H1 (cell line): ENCODE data around the gene CHST12. TPM values are rescaled to one million over a fixed set of nuclear protein-coding genes. Genes with fewer than 3 reads are reported as not detected.

Experiments used
- CTCF ChIA-PET: fragments of 300-600 bp; sonication (Branson Sonifier 250); formaldehyde crosslinking; loops from one replicate; lab custom pipeline; 2021; ENCODE audit not compliant: partially characterized antibody; lab: Charles Lee
- POLR2A ChIA-PET: fragments of 300-600 bp; sonication (Branson Sonifier 250); formaldehyde crosslinking; loops from one replicate; lab custom pipeline; 2021; ENCODE audit warnings: inconsistent platforms; ENCODE audit not compliant: partially characterized antibody; lab: Charles Lee
- DNase-seq, 2 experiments: peaks; one replicate each; pipeline versions ENCODE4 v3.0.0 to v3.0.0-alpha.2; 2010 to 2022; ENCODE audit warnings: low spot score in 2 of 2, low read depth in 1 of 2, mixed read lengths in 1 of 2
- FAIRE-seq: peaks from 2 replicates; lab custom pipeline; 2011; peaks lifted over from hg19 to GRCh38; lab: Jason Lieb, UNC
- H2AFZ ChIP-seq: 2 replicates; pipeline ENCODE4 v1.8.1; 2012; ENCODE audit warnings: low read length, inconsistent platforms
- H2AK5ac ChIP-seq: 2 replicates; pipeline ENCODE4 v1.6.1; 2013; ENCODE audit warnings: low read depth, low read length
- H2BK120ac ChIP-seq: replicated peaks from 2 replicates; pipeline ENCODE3; 2013; ENCODE audit warnings: low read depth, low read length, inconsistent platforms
- H2BK12ac ChIP-seq: 2 replicates; pipeline ENCODE4 v1.6.1; 2013; ENCODE audit warnings: low read depth, low read length
- H2BK15ac ChIP-seq: 2 replicates; pipeline ENCODE4 v1.6.1; 2013; ENCODE audit warnings: low read length
- H2BK20ac ChIP-seq: 2 replicates; pipeline ENCODE4 v1.6.1; 2013; ENCODE audit warnings: low read length
- H2BK5ac ChIP-seq: 2 replicates; pipeline ENCODE4 v1.6.1; 2013; ENCODE audit warnings: low read depth, low read length
- H3K14ac ChIP-seq: 2 replicates; pipeline ENCODE4 v1.6.1; 2013; ENCODE audit warnings: inconsistent platforms; ENCODE audit not compliant: insufficient read length
- H3K18ac ChIP-seq: 2 replicates; pipeline ENCODE4 v1.6.1; 2013; ENCODE audit warnings: low read length; ENCODE audit errors: extremely low read depth
- H3K23ac ChIP-seq: 2 replicates; pipeline ENCODE4 v1.6.1; 2013; ENCODE audit warnings: inconsistent platforms; ENCODE audit not compliant: insufficient read length
- H3K23me2 ChIP-seq: 2 replicates; pipeline ENCODE4 v1.6.1; 2013; ENCODE audit warnings: low read depth, low read length
- H3K27ac ChIP-seq: 2 replicates; pipeline ENCODE4 v1.6.1; 2011; ENCODE audit warnings: low read depth, low read length, inconsistent platforms
- H3K27me3 ChIP-seq, 4 experiments: replicated peaks in 1 of 4; 1 replicate in 1 of 4; 2 replicates in 3 of 4; pipeline versions ENCODE4 v1.6.1 to v1.8.1; 2011 to 2013; ENCODE audit warnings: low read length in 3 of 4, mild to moderate bottlenecking in 3 of 4, inconsistent platforms in 2 of 4, mixed read lengths in 2 of 4, moderate library complexity in 1 of 4; ENCODE audit not compliant: control insufficient read depth in 3 of 4, insufficient read depth in 3 of 4; ENCODE audit errors: extremely low read depth in 1 of 4
- H3K36me3 ChIP-seq, 4 experiments: 2 replicates each; pipeline versions ENCODE4 v1.6.1 to v1.8.1; 2011 to 2013; ENCODE audit warnings: mild to moderate bottlenecking in 4 of 4, low read length in 3 of 4, moderate library complexity in 2 of 4, control low read depth in 1 of 4, inconsistent platforms in 1 of 4; ENCODE audit not compliant: insufficient read depth in 4 of 4, control insufficient read depth in 2 of 4
- H3K4ac ChIP-seq: replicated peaks from 2 replicates; pipeline ENCODE3; 2013; ENCODE audit warnings: low read length, low read depth, mixed read lengths, inconsistent platforms; ENCODE audit not compliant: insufficient read length
- H3K4me1 ChIP-seq, 4 experiments: replicated peaks in 1 of 4; 1 replicate in 1 of 4; 2 replicates in 3 of 4; pipeline versions ENCODE4 v1.6.1 to v1.8.1; 2011 to 2013; ENCODE audit warnings: low read length in 3 of 4, inconsistent platforms in 2 of 4, mixed read lengths in 1 of 4; ENCODE audit not compliant: insufficient read depth in 4 of 4, control insufficient read depth in 3 of 4
- H3K4me2 ChIP-seq, 2 experiments: 2 replicates each; pipeline versions ENCODE4 v1.6.1 to v1.8.1; 2011 to 2013; ENCODE audit warnings: low read depth in 2 of 2, low read length in 2 of 2, control low read depth in 1 of 2, inconsistent platforms in 1 of 2, mild to moderate bottlenecking in 1 of 2; ENCODE audit not compliant: insufficient read depth in 1 of 2
- H3K4me3 ChIP-seq, 4 experiments: fragments of 200-600, 300-600 bp in 1 of 4; sonication (generic), shearing (Covaris generic), sonication (Bioruptor Twin) in 1 of 4; 2 replicates each; pipeline versions ENCODE4 v1.5.1 to v1.8.1; 2011 to 2016; ENCODE audit warnings: low read length in 4 of 4, low read depth in 3 of 4, control low read depth in 2 of 4, inconsistent platforms in 2 of 4, mild to moderate bottlenecking in 2 of 4, mixed read lengths in 1 of 4, moderate library complexity in 1 of 4; ENCODE audit not compliant: insufficient read depth in 2 of 4; ENCODE audit errors: extremely low read depth in 1 of 4
- H3K56ac ChIP-seq: replicated peaks from 2 replicates; pipeline ENCODE3; 2013; ENCODE audit warnings: low read depth, mild to moderate bottlenecking, mixed read lengths, low read length, inconsistent platforms; ENCODE audit not compliant: insufficient read length
- H3K79me1 ChIP-seq: 2 replicates; pipeline ENCODE4 v1.6.1; 2013; ENCODE audit warnings: low read depth, low read length, control low read depth
- H3K79me2 ChIP-seq, 2 experiments: 2 replicates each; pipeline versions ENCODE4 v1.6.1 to v1.8.1; 2012 to 2013; ENCODE audit warnings: low read length in 2 of 2, mild to moderate bottlenecking in 2 of 2, inconsistent platforms in 1 of 2; ENCODE audit not compliant: insufficient read depth in 2 of 2, control insufficient read depth in 1 of 2
- H3K9ac ChIP-seq, 4 experiments: replicated peaks in 1 of 4; 1 replicate in 1 of 4; 2 replicates in 3 of 4; pipeline versions ENCODE4 v1.6.1 to v1.8.1; 2011 to 2013; ENCODE audit warnings: low read depth in 3 of 4, low read length in 3 of 4, control low read depth in 2 of 4, mild to moderate bottlenecking in 2 of 4, moderate library complexity in 2 of 4, inconsistent platforms in 1 of 4; ENCODE audit errors: extremely low read depth in 1 of 4
- H3K9me3 ChIP-seq, 2 experiments: 2 replicates each; pipeline versions ENCODE4 v1.6.1 to v1.8.1; 2012 to 2013; ENCODE audit warnings: mild to moderate bottlenecking in 2 of 2, moderate library complexity in 2 of 2, control low read depth in 1 of 2, inconsistent platforms in 1 of 2, low read depth in 1 of 2, low read length in 1 of 2, mixed read lengths in 1 of 2; ENCODE audit not compliant: insufficient read depth in 2 of 2
- H4K20me1 ChIP-seq, 2 experiments: replicated peaks in 1 of 2; 2 replicates each; pipeline versions ENCODE3 to v1.8.1; 2011 to 2013; ENCODE audit warnings: inconsistent platforms in 2 of 2, low read length in 2 of 2, mild to moderate bottlenecking in 1 of 2; ENCODE audit not compliant: insufficient read depth in 2 of 2, control insufficient read depth in 1 of 2
- H4K5ac ChIP-seq: 2 replicates; pipeline ENCODE4 v1.6.1; 2013; ENCODE audit warnings: low read length, low read depth, mixed read lengths, inconsistent platforms; ENCODE audit not compliant: insufficient read length
- H4K8ac ChIP-seq: 2 replicates; pipeline ENCODE4 v1.8.0; 2013; ENCODE audit warnings: mild to moderate bottlenecking, moderate library complexity, low read length, inconsistent platforms; ENCODE audit not compliant: insufficient read depth; ENCODE audit errors: extremely low read depth
- H4K91ac ChIP-seq: replicated peaks from 2 replicates; pipeline ENCODE3; 2013; ENCODE audit warnings: low read length, mixed read lengths, inconsistent platforms; ENCODE audit not compliant: insufficient read length
- ASH2L ChIP-seq: fragments of 200-600, 300-600 bp; sonication (generic); IDR thresholded peaks from one replicate; pipeline ENCODE4 v1.7.1; 2017; ENCODE audit warnings: low read length
- BCL11A ChIP-seq, 2 experiments: IDR thresholded peaks; one replicate each; pipeline ENCODE4 v1.6.1; 2011; ENCODE audit warnings: low read depth in 2 of 2, low read length in 2 of 2, mild to moderate bottlenecking in 2 of 2
- EGR1 ChIP-seq: IDR thresholded peaks from 2 replicates; pipeline ENCODE4 v1.6.1; 2011; ENCODE audit warnings: low read depth, low read length, borderline replicate concordance
- FOSL1 ChIP-seq: IDR thresholded peaks from 2 replicates; pipeline ENCODE4 v1.6.1; 2011; ENCODE audit warnings: mild to moderate bottlenecking, low read depth, low read length, moderate library complexity; ENCODE audit not compliant: insufficient read depth
- HDAC2 ChIP-seq, 2 experiments: fragments of 300-600 bp in 1 of 2; sonication (generic) in 1 of 2; IDR thresholded peaks; 2 replicates each; pipeline ENCODE4 v1.6.1; 2011 to 2012; ENCODE audit warnings: low read depth in 2 of 2, low read length in 2 of 2, mild to moderate bottlenecking in 2 of 2, moderate library complexity in 2 of 2, borderline replicate concordance in 1 of 2, inconsistent platforms in 1 of 2
- JUND ChIP-seq: IDR thresholded peaks from 2 replicates; pipeline ENCODE4 v1.6.1; 2011; ENCODE audit warnings: mild to moderate bottlenecking, improper control_type of control experiment, low read length
- KDM4A ChIP-seq: IDR thresholded peaks from one replicate; pipeline ENCODE4 v1.7.1; 2012; ENCODE audit warnings: low read depth, mild to moderate bottlenecking, moderate library complexity, low read length, inconsistent platforms; ENCODE audit not compliant: severe bottlenecking
- NRF1 ChIP-seq: IDR thresholded peaks from 2 replicates; pipeline ENCODE4 v1.6.1; 2011; ENCODE audit warnings: mild to moderate bottlenecking, low read depth, low read length, improper control_type of control experiment
- PHF8 ChIP-seq: fragments of 200-600 bp; sonication (generic); conservative IDR thresholded peaks from 2 replicates; pipeline ENCODE4 v1.7.1; 2012; ENCODE audit warnings: low read depth, mild to moderate bottlenecking, inconsistent platforms, low read length, moderate library complexity
- RAD21 ChIP-seq, 2 experiments: IDR thresholded peaks in 1 of 2; conservative IDR thresholded peaks in 1 of 2; 2 replicates each; pipeline ENCODE4 v1.6.1; 2011; ENCODE audit warnings: low read depth in 2 of 2, low read length in 2 of 2, improper control_type of control experiment in 1 of 2, inconsistent platforms in 1 of 2, mild to moderate bottlenecking in 1 of 2, moderate library complexity in 1 of 2
- RXRA ChIP-seq: IDR thresholded peaks from 2 replicates; pipeline ENCODE4 v1.6.1; 2011; ENCODE audit warnings: low read depth, mild to moderate bottlenecking, low read length, moderate library complexity; ENCODE audit not compliant: insufficient read depth
- TAF7 ChIP-seq: optimal IDR thresholded peaks from 2 replicates; pipeline ENCODE3; 2011; ENCODE audit warnings: low read depth, mild to moderate bottlenecking, inconsistent platforms, low read length, moderate library complexity, borderline replicate concordance
- TEAD4 ChIP-seq: IDR thresholded peaks from 2 replicates; pipeline ENCODE4 v1.6.1; 2012; ENCODE audit warnings: low read depth, low read length, inconsistent platforms, mixed read lengths
- YY1 ChIP-seq: IDR thresholded peaks from 2 replicates; pipeline ENCODE4 v1.6.1; 2011; ENCODE audit warnings: low read depth, mild to moderate bottlenecking, low read length
- WGBS, 2 experiments: shearing (Covaris generic) in 1 of 2; methylation state at CpG; one replicate each; pipeline versions ENCODE4 v1.1.6 to v1.1.7; 2013 to 2015; ENCODE audit warnings: low lambda C conversion rate in 2 of 2, mixed read lengths in 2 of 2, inconsistent platforms in 1 of 2, low coverage in 1 of 2, missing lambda C conversion rate in 1 of 2; ENCODE audit not compliant: insufficient replicate concordance in 2 of 2, insufficient coverage in 1 of 2, insufficient read length in 1 of 2; ENCODE audit errors: extremely low coverage in 1 of 2, missing lambda C conversion rate in 1 of 2; 5-methylcytosine and 5-hydroxymethylcytosine counted together
- polyA plus RNA-seq, 7 experiments: library from polyadenylated mRNA; depleted of rRNA in 3 of 7; stranded (reverse) in 5 of 7; unstranded in 2 of 7; fragments of >200 nt in 5 of 7; fragments of 200-250 nt in 2 of 7; gene quantifications; 1 replicate in 5 of 7; 2 replicates in 1 of 7; 4 replicates in 1 of 7; pipeline versions ENCODE4 v1.2.1 to v1.2.3, GENCODE V29; 2011 to 2013; ENCODE audit warnings: missing spikeins in 2 of 7, mixed read lengths in 2 of 7
- total RNA-seq: library from RNA; stranded (reverse); fragmentation: NEBNext Ultra II Directional; extraction: Animal tissue kit (Norgen Biotek cat#: 25700); gene quantifications from 2 replicates; pipeline ENCODE4 v1.2.1, GENCODE V29; 2021

Gene CHST12
- total and polyA plus RNA-seq, 2 of the 8 experiments (the other 6 are each of a cell fraction or from before 2014, with no cell fraction given) = 13.4 to 24.1 TPM

- H2BK120ac ChIP-seq = peak overlapping the region; percentile 61
- no peak for FAIRE-seq
- no peaks in the 10 kb centered on the region; a peak in 2 of 7 replicates for H3K4me1 ChIP-seq
- no peak overlapping the region for H4K8ac ChIP-seq
- H2BK12ac ChIP-seq = no peak overlapping the region
- no peaks in the 10 kb centered on the region for H3K27me3 ChIP-seq
- ChIA-PET POLR2A (interaction anchor here (1.0 kb wide), 1 partner anchor 115 kb away, joined by 3 read pairs; no protein-coding TSS in a partner anchor), CTCF (interaction anchor here (1.6 to 9.8 kb wide), 2 partner anchors 16 to 36 kb away, joined by 3 to 79 read pairs; no protein-coding TSS in a partner anchor)
- H3K79me1 ChIP-seq = peaks cover 2% of the 10 kb centered on the region
- WGBS, 2 experiments = 84% methylated on average over 5 of the region's 5 CpGs; no CpG with 5 or more reads in 1 of the 2 experiments
- no peaks in the 10 kb centered on the region for H3K9me3 ChIP-seq
- no peak overlapping the region for H3K4me2 ChIP-seq
- H3K27ac ChIP-seq = no peak overlapping the region
- H4K5ac ChIP-seq = no peak overlapping the region
- H2BK15ac ChIP-seq = no peak overlapping the region
- H2BK5ac ChIP-seq = no peak overlapping the region; the same call in 1 of the 2 replicates
- peak overlapping the region in 1 of 4 experiments; percentile 34; a peak in 1 of 7 replicates for H3K9ac ChIP-seq
- no peak overlapping the region for H3K56ac ChIP-seq
- H3K23me2 ChIP-seq = no peaks in the 10 kb centered on the region
- no peak overlapping the region for H2AFZ ChIP-seq
- peaks cover 0 to 32% of the 10 kb centered on the region in 2 experiments; a peak in 3 of 4 replicates for H3K79me2 ChIP-seq
- no peak overlapping the region for H3K18ac ChIP-seq
- H3K36me3 ChIP-seq = no peaks in the 10 kb centered on the region; a peak in 1 of 8 replicates
- H3K4me3 ChIP-seq = no peak overlapping the region
- no peak overlapping the region for H3K23ac ChIP-seq
- H2AK5ac ChIP-seq = no peak overlapping the region
- DNase-seq = no peak
- no peak overlapping the region for H3K14ac ChIP-seq
- no peak overlapping the region for H4K91ac ChIP-seq
- H3K4ac ChIP-seq = peak overlapping the region; percentile 14
- H4K20me1 ChIP-seq = peaks cover 0 to 2% of the 10 kb centered on the region in 2 experiments
- no peak overlapping the region for H2BK20ac ChIP-seq
- TF ChIP-seq RAD21 (IDR thresholded peaks at IDR 0.05 in 1 of 2, conservative IDR thresholded peaks at IDR 0.05 in 1 of 2; ENCODE audit: low read depth in 2 of 2, low read length in 2 of 2) (no peak), ASH2L (no peak), BCL11A (IDR thresholded peaks at IDR 0.05; ENCODE audit: low read depth in 2 of 2, low read length in 2 of 2) (no peak), NRF1 (no peak), FOSL1 (no peak), RXRA (no peak), TEAD4 (no peak), PHF8 (no peak), YY1 (no peak), JUND (no peak), KDM4A (no peak), TAF7 (no peak), HDAC2 (IDR thresholded peaks at IDR 0.05; ENCODE audit: borderline replicate concordance in 1 of 2, low read depth in 2 of 2, low read length in 2 of 2) (no peak), EGR1 (no peak)
These were observed 12.7 kb downstream of the CHST12 start for GRCh38 chr7:2416063-2416462.
